DOHH2 (cell line): ENCODE measurements around the gene SLC6A1.

ENCODE experiments used
- H3F3A ChIP-seq: fragments of 200-600 bp; sonication (generic), shearing (Covaris generic); 2 replicates; pipeline ENCODE4 v1.6.0; 2016; ENCODE audit warnings: antibody characterized with exemption, mild to moderate bottlenecking; ENCODE audit not compliant: control insufficient read depth, insufficient read depth
- H3K27ac ChIP-seq: fragments of 200-600 bp; sonication (generic); 2 replicates; pipeline ENCODE4 v1.5.1; 2014; ENCODE audit warnings: low read depth, mild to moderate bottlenecking, low read length, moderate library complexity
- H3K27me3 ChIP-seq: fragments of 200-600 bp; sonication (generic); 2 replicates; pipeline ENCODE4 v1.6.1; 2014; ENCODE audit warnings: mild to moderate bottlenecking, low read length, mixed read lengths; ENCODE audit not compliant: control insufficient read depth
- H3K36me3 ChIP-seq: fragments of 200-600 bp; sonication (generic); 2 replicates; pipeline ENCODE4 v1.6.1; 2014; ENCODE audit warnings: mild to moderate bottlenecking, low read length, moderate library complexity, mixed read lengths; ENCODE audit not compliant: control insufficient read depth
- H3K4me1 ChIP-seq: fragments of 200-600 bp; sonication (generic); 2 replicates; pipeline ENCODE4 v1.6.1; 2014; ENCODE audit warnings: mild to moderate bottlenecking, low read length, mixed read lengths; ENCODE audit not compliant: control insufficient read depth
- H3K4me2 ChIP-seq: fragments of 200-600 bp; sonication (generic); 2 replicates; pipeline ENCODE4 v1.6.0; 2014; ENCODE audit warnings: mild to moderate bottlenecking, low read length, moderate library complexity
- H3K4me3 ChIP-seq: fragments of 200-600 bp; sonication (generic); 2 replicates; pipeline ENCODE4 v1.5.1; 2014; ENCODE audit warnings: mild to moderate bottlenecking, low read length, mixed read lengths
- H3K79me2 ChIP-seq: fragments of 200-600 bp; sonication (generic); 2 replicates; pipeline ENCODE4 v1.6.1; 2014; ENCODE audit warnings: mild to moderate bottlenecking, low read length, mixed read lengths; ENCODE audit not compliant: control insufficient read depth
- H3K9me2 ChIP-seq: fragments of 200-600 bp; sonication (generic); replicated peaks from 2 replicates; pipeline ENCODE4 v1.6.1; 2014; ENCODE audit warnings: mild to moderate bottlenecking, low read length, mixed read lengths; ENCODE audit not compliant: control insufficient read depth
- H3K9me3 ChIP-seq: fragments of 200-600 bp; sonication (generic); 2 replicates; pipeline ENCODE4 v1.6.1; 2014; ENCODE audit warnings: antibody characterized with exemption, low read length, mixed read lengths; ENCODE audit not compliant: control insufficient read depth, insufficient read depth
- H4K20me1 ChIP-seq: fragments of 200-600 bp; sonication (generic); 2 replicates; pipeline ENCODE4 v1.6.0; 2014; ENCODE audit warnings: low read depth, mild to moderate bottlenecking, antibody characterized with exemption, low read length, moderate library complexity; ENCODE audit not compliant: control insufficient read depth, insufficient read depth
- EZH2phosphoT487 ChIP-seq: fragments of 200-600 bp; sonication (generic); IDR thresholded peaks from 2 replicates; pipeline ENCODE4 v1.6.1; 2017; ENCODE audit warnings: borderline replicate concordance, mild to moderate bottlenecking, antibody characterized with exemption, low read length, moderate library complexity, mixed read lengths
- TF ChIP-seq, protein P1 (sequence below): fragments of 200-600 bp; sonication (generic); IDR thresholded peaks from one replicate; pipeline ENCODE4 v1.5.1; 2014; ENCODE audit warnings: antibody characterized with exemption, mild to moderate bottlenecking, low read depth, low read length; ENCODE audit not compliant: poor library complexity, severe bottlenecking

SLC6A1 gene

DNA sequence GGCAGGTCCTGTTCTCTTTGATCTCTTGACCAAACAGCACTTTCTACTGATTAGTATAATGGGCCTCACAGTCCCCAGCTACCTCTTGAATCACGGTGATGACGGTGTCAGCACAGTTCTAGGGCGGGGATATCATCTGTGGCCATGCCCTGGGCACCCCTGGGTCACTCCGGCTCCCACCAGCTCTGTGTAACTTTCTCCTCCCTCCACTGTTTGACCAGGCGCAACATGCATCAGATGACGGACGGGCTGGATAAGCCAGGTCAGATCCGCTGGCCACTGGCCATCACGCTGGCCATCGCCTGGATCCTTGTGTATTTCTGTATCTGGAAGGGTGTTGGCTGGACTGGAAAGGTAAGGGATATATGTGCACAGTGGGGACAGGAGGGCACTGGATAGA lies 29.6 kb downstream of the SLC6A1 start:
- H3K27me3 ChIP-seq, result no peaks in the 10 kb centered on the region
- H3F3A ChIP-seq, result no peaks in the 10 kb centered on the region
- H3K27ac ChIP-seq, result no peak overlapping the region
- no peaks in the 10 kb centered on the region for H3K4me1 ChIP-seq
- no peaks in the 10 kb centered on the region for H3K79me2 ChIP-seq
- no peaks in the 10 kb centered on the region for H3K9me3 ChIP-seq
- H3K4me3 ChIP-seq, result no peak overlapping the region
- no peak overlapping the region for H3K4me2 ChIP-seq
- no peaks in the 10 kb centered on the region for H3K36me3 ChIP-seq
- no peaks in the 10 kb centered on the region for H3K9me2 ChIP-seq
- TF ChIP-seq, protein P1, sequence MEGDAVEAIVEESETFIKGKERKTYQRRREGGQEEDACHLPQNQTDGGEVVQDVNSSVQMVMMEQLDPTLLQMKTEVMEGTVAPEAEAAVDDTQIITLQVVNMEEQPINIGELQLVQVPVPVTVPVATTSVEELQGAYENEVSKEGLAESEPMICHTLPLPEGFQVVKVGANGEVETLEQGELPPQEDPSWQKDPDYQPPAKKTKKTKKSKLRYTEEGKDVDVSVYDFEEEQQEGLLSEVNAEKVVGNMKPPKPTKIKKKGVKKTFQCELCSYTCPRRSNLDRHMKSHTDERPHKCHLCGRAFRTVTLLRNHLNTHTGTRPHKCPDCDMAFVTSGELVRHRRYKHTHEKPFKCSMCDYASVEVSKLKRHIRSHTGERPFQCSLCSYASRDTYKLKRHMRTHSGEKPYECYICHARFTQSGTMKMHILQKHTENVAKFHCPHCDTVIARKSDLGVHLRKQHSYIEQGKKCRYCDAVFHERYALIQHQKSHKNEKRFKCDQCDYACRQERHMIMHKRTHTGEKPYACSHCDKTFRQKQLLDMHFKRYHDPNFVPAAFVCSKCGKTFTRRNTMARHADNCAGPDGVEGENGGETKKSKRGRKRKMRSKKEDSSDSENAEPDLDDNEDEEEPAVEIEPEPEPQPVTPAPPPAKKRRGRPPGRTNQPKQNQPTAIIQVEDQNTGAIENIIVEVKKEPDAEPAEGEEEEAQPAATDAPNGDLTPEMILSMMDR, result no peak
- no peak for TF ChIP-seq EZH2phosphoT487
- H4K20me1 ChIP-seq, result no peaks in the 10 kb centered on the region

DNA sequence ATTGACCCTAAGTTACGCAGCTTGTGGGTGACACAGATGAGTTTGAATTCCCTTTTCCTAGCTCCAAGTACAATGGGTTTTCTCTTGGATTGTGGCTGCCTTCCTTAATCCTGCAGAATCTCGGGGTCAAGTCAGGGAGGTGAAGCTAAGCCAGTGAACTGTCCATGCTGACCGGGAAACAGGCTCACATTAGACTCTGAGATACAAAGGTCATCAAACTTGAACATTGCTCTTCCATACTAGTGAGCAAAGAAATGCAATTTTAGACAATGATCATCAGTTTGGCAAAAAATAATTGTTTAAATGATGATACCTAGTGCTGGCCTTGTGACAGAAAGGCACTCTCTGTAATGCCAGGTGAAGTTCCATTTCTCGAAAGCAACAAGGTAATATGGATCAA lies 31.6 kb downstream of the SLC6A1 start:
- H3K4me3 ChIP-seq, result no peak overlapping the region
- no peak overlapping the region for H3K4me2 ChIP-seq
- H3K4me1 ChIP-seq, result no peaks in the 10 kb centered on the region
- no peak for TF ChIP-seq EZH2phosphoT487
- TF ChIP-seq, protein P1, result no peak
- no peaks in the 10 kb centered on the region for H3K9me2 ChIP-seq
- H4K20me1 ChIP-seq, result no peaks in the 10 kb centered on the region
- no peaks in the 10 kb centered on the region for H3K27me3 ChIP-seq
- no peak overlapping the region for H3K27ac ChIP-seq
- no peaks in the 10 kb centered on the region for H3F3A ChIP-seq
- no peaks in the 10 kb centered on the region for H3K36me3 ChIP-seq
- no peaks in the 10 kb centered on the region for H3K9me3 ChIP-seq
- no peaks in the 10 kb centered on the region for H3K79me2 ChIP-seq

DNA sequence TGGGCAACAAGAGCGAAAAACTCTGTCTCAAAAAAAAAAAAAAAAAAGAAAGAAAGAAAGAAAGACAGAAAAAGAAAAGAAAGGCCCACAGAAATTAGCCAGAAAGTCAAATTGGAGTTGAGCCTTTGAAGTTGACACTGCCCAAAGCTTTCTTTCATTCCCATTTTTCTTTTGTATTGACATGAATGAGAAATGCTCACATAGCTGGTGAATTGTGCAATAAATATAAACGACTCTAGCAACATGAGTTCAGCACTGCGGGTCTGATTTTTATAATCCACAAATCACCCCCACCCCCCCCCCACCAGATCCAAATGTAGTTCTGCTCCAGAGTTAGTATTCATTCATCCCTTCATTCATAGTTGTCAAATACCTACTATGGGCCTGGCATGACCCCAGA lies 37.4 kb downstream of the SLC6A1 start:
- H4K20me1 ChIP-seq, result no peaks in the 10 kb centered on the region
- H3K36me3 ChIP-seq, result no peaks in the 10 kb centered on the region
- no peak overlapping the region for H3K27ac ChIP-seq
- no peaks in the 10 kb centered on the region for H3K79me2 ChIP-seq
- H3K9me3 ChIP-seq, result no peaks in the 10 kb centered on the region
- no peak overlapping the region for H3K4me3 ChIP-seq
- TF ChIP-seq EZH2phosphoT487, result no peak
- TF ChIP-seq, protein P1, result no peak
- H3K27me3 ChIP-seq, result no peaks in the 10 kb centered on the region
- H3K4me2 ChIP-seq, result no peak overlapping the region
- no peaks in the 10 kb centered on the region for H3F3A ChIP-seq
- H3K9me2 ChIP-seq, result no peaks in the 10 kb centered on the region
- no peaks in the 10 kb centered on the region for H3K4me1 ChIP-seq

DNA sequence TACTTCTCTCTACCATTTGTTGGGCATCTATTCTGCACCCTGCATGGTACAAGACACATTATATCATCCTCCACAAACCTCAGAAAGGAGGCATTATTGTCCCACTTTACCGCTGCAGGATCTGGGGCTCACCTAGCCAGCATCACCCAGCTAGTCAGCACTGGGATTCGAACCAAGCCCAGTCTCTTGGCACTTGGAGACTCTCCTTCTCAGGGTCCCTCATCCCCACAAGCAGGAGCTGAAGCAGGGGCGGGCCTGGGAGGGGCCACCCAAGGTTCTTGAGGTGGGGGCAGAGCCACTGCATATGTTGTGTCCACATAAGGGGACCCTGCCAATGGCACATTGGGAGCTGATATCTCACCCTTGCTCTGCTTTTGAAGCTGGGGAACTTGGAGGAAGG lies 41.3 kb downstream of the SLC6A1 start:
- TF ChIP-seq, protein P1, result no peak
- no peak for TF ChIP-seq EZH2phosphoT487
- Histone ChIP-seq H3F3A (no peaks in the 10 kb centered on the region), H3K27me3 (no peaks in the 10 kb centered on the region), H3K9me3 (no peaks in the 10 kb centered on the region), H3K27ac (no peak overlapping the region), H4K20me1 (no peaks in the 10 kb centered on the region), H3K4me3 (no peak overlapping the region), H3K36me3 (no peaks in the 10 kb centered on the region), H3K4me2 (no peak overlapping the region), H3K79me2 (no peaks in the 10 kb centered on the region), H3K4me1 (no peaks in the 10 kb centered on the region), H3K9me2 (no peaks in the 10 kb centered on the region)
